Cardiac muscle cell (in vitro differentiated cells and primary cell): ENCODE results near the gene DACH1. TPM values are rescaled to one million over a fixed set of nuclear protein-coding genes. Genes with fewer than 3 reads are reported as not detected.

Experiments used
- DNase-seq, 2 donors: peaks; one replicate each; pipeline versions ENCODE4 v3.0.0 to v3.0.0-alpha.2; 2010 to 2017; ENCODE audit warnings: low read depth in 1 of 2, low spot score in 1 of 2
- H3K27ac ChIP-seq: fragments of 200-600 bp; sonication (generic); 2 replicates; pipeline ENCODE4 v1.5.1; 2016
- H3K27me3 ChIP-seq: fragments of 200-600 bp; sonication (generic); 2 replicates; pipeline ENCODE4 v1.6.0; 2016; ENCODE audit warnings: control low read depth
- H3K36me3 ChIP-seq: fragments of 200-600 bp; sonication (generic); 2 replicates; pipeline ENCODE4 v1.5.1; 2016; ENCODE audit warnings: control low read depth
- H3K4me1 ChIP-seq: fragments of 200-600 bp; sonication (generic); 2 replicates; pipeline ENCODE4 v1.8.1; 2017; ENCODE audit warnings: low read depth, mild to moderate bottlenecking, mixed run types
- H3K4me3 ChIP-seq: fragments of 200-600 bp; sonication (generic); 2 replicates; pipeline ENCODE4 v1.5.1; 2016; ENCODE audit warnings: mild to moderate bottlenecking
- H3K9me3 ChIP-seq: fragments of 200-600 bp; sonication (generic); 2 replicates; pipeline ENCODE4 v1.5.1; 2017; ENCODE audit warnings: low read depth, mild to moderate bottlenecking, control low read depth
- polyA plus RNA-seq: library from polyadenylated mRNA; unstranded; fragments of >200 nt; fragmentation: Nextera tagmentation; extraction: Ambion mirVana; gene quantifications from 2 replicates; pipeline ENCODE4 v1.2.1, GENCODE V29; 2016
- total RNA-seq: library from RNA; depleted of rRNA; stranded (reverse); fragments of >200 nt; gene quantifications from 2 replicates; pipeline ENCODE4 v1.2.3, GENCODE V29; 2016
- TF ChIP-seq, protein P1 (sequence below): IDR thresholded peaks from 2 replicates; pipeline ENCODE4 v1.5.1; 2012; ENCODE audit warnings: low read depth, mild to moderate bottlenecking, low read length

DACH1 gene
- total and polyA plus RNA-seq, 2 experiments from 2014 or later = 3.5 to 3.7 TPM

DNA sequence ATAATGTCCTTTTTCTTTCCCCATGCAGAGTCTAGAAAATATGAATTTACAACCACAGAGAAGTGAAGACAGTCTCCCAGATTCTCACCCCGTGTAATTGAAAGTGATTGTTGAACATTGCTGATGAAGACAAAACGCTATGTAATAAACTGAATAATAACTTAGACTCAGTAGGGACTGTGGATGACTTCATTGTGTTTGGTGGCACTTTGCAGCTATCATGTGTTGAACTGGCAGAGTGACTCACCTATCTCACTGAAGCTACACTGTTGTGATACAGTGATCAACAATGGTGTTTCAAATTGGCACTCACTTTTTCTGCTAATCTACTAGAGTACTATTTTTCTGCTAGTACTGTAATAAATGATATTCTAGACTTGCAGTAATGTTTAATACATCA is 261.3 kb downstream of the DACH1 start:
- H3K9me3 ChIP-seq = no peaks in the 10 kb centered on the region
- no peaks in the 10 kb centered on the region for H3K4me1 ChIP-seq
- no peaks in the 10 kb centered on the region for H3K36me3 ChIP-seq
- H3K4me3 ChIP-seq = no peak overlapping the region
- DNase-seq = no peak
- H3K27ac ChIP-seq = no peak overlapping the region
- H3K27me3 ChIP-seq = no peaks in the 10 kb centered on the region
- TF ChIP-seq, protein P1, sequence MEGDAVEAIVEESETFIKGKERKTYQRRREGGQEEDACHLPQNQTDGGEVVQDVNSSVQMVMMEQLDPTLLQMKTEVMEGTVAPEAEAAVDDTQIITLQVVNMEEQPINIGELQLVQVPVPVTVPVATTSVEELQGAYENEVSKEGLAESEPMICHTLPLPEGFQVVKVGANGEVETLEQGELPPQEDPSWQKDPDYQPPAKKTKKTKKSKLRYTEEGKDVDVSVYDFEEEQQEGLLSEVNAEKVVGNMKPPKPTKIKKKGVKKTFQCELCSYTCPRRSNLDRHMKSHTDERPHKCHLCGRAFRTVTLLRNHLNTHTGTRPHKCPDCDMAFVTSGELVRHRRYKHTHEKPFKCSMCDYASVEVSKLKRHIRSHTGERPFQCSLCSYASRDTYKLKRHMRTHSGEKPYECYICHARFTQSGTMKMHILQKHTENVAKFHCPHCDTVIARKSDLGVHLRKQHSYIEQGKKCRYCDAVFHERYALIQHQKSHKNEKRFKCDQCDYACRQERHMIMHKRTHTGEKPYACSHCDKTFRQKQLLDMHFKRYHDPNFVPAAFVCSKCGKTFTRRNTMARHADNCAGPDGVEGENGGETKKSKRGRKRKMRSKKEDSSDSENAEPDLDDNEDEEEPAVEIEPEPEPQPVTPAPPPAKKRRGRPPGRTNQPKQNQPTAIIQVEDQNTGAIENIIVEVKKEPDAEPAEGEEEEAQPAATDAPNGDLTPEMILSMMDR = no peak

DNA sequence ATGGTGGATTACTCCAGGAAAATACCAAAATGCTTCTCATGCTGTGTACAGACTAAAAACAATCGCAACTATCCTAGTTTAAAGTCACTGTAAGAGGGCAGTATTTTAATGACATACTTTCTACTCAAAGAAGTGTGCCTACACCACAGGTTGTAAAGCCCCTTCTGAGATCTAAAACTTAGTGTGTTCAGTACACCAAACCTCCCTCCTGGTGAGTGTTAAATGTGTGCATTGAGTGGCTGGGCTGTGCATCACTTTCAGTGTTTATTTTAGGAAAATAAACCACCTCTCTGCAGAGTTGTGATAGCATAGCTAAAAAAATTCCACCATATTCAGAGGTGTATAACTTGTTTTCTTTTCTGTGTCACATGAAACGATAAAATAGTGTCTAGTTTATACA is 263.7 kb downstream of the DACH1 start:
- Histone ChIP-seq H3K9me3 (no peaks in the 10 kb centered on the region), H3K4me1 (no peaks in the 10 kb centered on the region), H3K4me3 (no peak overlapping the region), H3K27ac (no peak overlapping the region), H3K27me3 (no peaks in the 10 kb centered on the region), H3K36me3 (no peaks in the 10 kb centered on the region)
- TF ChIP-seq, protein P1 = no peak
- no peak for DNase-seq

DNA sequence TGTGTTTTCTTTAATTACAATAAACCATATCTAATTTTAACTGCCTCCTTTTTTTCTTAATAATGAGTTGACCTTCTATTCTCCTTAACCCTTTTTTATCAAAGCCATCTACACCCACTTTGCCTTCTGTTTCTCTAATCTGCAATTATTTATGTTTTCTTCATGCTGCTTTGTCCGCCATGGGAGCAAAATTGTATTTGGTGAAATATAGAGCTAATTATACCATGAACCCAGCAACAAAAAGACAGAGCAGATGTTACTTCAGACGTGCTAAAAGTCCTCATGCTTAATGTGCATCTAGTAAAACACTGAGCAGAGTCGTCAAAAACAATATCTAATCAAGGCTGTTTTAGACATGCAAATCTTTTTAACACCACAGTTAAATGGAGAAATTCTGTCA is 264.7 kb downstream of the DACH1 start:
- TF ChIP-seq, protein P1 = no peak
- H3K9me3 ChIP-seq = no peaks in the 10 kb centered on the region
- DNase-seq = no peak
- no peak overlapping the region for H3K27ac ChIP-seq
- H3K4me1 ChIP-seq = no peaks in the 10 kb centered on the region
- no peaks in the 10 kb centered on the region for H3K27me3 ChIP-seq
- no peaks in the 10 kb centered on the region for H3K36me3 ChIP-seq
- H3K4me3 ChIP-seq = no peak overlapping the region

DNA sequence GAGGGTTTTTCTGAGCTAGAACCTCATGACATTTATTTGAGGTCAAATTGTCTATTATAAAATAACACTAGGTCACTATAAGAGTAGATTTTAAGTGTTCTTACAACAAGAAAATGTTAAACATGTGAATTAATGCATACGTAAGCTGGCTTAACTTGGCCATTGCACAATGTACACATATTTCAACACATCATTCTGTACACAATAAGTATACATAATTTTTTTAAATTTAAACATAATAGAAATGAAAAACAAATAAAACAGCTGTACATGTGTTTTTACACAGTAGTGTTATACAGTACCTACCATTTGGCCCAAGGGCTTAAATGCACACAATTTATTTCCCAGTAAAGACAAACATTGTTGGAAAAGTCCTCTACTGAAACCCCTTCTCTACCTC is 269.9 kb downstream of the DACH1 start:
- Histone ChIP-seq H3K4me3 (no peak overlapping the region), H3K36me3 (no peaks in the 10 kb centered on the region), H3K4me1 (no peaks in the 10 kb centered on the region), H3K27me3 (no peaks in the 10 kb centered on the region), H3K9me3 (no peaks in the 10 kb centered on the region), H3K27ac (no peak overlapping the region)
- no peak for DNase-seq
- TF ChIP-seq, protein P1 = no peak

DNA sequence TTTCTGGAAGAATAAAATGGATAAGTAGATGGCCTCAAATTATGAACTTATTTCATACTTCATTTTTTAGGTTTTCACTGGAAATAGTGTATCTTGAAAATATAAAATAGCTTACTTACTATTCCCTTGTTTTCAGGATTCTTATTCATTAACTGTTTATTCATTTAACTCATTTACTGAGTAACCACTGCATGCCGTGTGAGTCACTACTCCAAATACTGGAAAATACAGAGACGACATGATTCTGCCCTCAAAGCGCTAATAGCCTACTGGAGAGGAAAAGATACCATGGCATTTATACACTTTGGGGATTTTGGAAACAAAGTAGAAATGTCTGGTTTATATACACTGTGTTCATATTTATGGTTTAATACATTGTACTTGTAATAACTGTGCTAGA is 270.9 kb downstream of the DACH1 start:
- TF ChIP-seq, protein P1 = no peak

DNA sequence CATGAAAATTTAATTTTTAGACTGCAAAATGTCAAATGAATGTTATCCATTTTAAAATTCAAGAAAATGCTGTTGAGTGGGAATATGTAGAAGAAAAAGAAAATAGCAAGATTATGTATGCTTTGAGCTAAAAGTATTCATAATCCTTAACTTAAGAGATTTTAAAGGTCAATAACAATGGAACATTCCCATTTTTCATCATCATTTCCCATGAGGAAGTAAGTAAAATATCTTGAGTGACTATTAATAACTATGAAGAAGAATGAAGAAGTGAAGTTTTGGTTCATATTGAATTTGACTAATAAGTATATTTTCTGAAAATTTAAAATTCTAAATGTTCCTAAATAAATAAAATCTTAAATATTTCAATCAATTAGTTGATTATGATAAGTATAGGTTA is 273.4 kb downstream of the DACH1 start:
- Histone ChIP-seq H3K4me1 (no peaks in the 10 kb centered on the region), H3K27me3 (no peaks in the 10 kb centered on the region), H3K9me3 (no peaks in the 10 kb centered on the region), H3K27ac (no peak overlapping the region), H3K36me3 (no peaks in the 10 kb centered on the region), H3K4me3 (no peak overlapping the region)
- DNase-seq = no peak
- TF ChIP-seq, protein P1 = no peak

More for the DNA sequence above, 270.9 kb downstream of the DACH1 start:
- H3K36me3 ChIP-seq = no peaks in the 10 kb centered on the region
- no peaks in the 10 kb centered on the region for H3K9me3 ChIP-seq
- no peak for DNase-seq
- no peaks in the 10 kb centered on the region for H3K4me1 ChIP-seq
- H3K4me3 ChIP-seq = no peak overlapping the region
- H3K27me3 ChIP-seq = no peaks in the 10 kb centered on the region
- no peak overlapping the region for H3K27ac ChIP-seq
